GM10248 (cell line): ENCODE data around the gene PLEKHJ1.

Experiments used
- CTCF ChIA-PET: fragments of 300-600 bp; sonication (Branson Sonifier 250); formaldehyde crosslinking; extraction: SDS; loops from one replicate; lab custom pipeline; 2021; ENCODE audit warnings: antibody characterized with exemption; lab: Yijun Ruan, JAX
- POLR2A ChIA-PET: fragments of 350-650 bp; sonication (Branson Sonifier 250); formaldehyde crosslinking; extraction: SDS; loops from one replicate; lab custom pipeline; 2020; ENCODE audit warnings: antibody characterized with exemption; lab: Yijun Ruan, JAX
- DNase-seq: peaks from one replicate; pipeline ENCODE4 v3.0.0; 2012; ENCODE audit errors: extremely low spot score
- TF ChIP-seq, protein P1 (sequence below): IDR thresholded peaks from 2 replicates; pipeline ENCODE4 v1.5.1; 2012; ENCODE audit warnings: mild to moderate bottlenecking, low read depth; ENCODE audit errors: extremely low read depth, missing control alignments, control extremely low read depth

The PLEKHJ1 gene

DNA sequence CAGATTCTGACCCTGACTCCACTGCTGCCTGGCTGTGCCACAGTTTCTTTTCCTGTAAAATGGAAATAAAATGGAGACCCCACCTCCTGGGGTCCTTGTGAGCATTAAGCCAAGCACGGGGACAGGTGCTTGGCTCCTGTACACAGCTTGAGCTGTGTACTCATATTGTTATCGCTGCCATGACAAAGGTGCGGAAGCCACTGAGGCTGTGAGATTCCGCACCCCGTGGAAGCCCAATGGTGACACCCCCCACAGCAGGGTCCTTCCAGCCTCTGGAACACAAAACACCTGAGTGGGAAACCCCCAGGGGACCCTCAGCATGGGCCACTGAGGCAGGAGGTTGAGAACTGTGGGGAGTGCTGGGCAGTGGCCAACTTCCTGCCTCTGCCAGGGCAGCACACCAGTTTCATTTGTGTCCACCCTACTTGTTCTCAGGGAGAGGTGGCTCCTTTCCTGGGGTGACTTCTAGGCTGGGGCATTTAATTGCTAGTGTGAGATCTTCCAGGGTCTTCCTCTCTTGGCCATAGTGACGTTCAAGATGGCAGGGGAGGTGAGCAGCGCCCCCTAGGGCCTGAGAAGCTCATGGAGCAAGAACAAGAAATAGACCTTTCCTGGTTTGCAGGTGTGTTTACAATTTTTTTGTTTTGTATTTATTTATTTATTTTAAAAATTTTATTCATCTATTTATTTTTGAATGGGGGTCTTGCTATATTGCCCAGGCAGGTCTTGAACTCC is 25.5 kb upstream of the PLEKHJ1 start:
- ChIA-PET POLR2A (interaction anchor here (2.1 kb wide), 1 partner anchor 214 kb away, joined by 11 read pairs; the partner anchor contains the start of gene GADD45B), CTCF (interaction anchor here (0.6 to 3.5 kb wide), 14 partner anchors 11 to 412 kb away, joined by 3 to 14 read pairs (median 4); partner anchors contain the start of gene PLEKHJ1)
- TF ChIP-seq, protein P1, sequence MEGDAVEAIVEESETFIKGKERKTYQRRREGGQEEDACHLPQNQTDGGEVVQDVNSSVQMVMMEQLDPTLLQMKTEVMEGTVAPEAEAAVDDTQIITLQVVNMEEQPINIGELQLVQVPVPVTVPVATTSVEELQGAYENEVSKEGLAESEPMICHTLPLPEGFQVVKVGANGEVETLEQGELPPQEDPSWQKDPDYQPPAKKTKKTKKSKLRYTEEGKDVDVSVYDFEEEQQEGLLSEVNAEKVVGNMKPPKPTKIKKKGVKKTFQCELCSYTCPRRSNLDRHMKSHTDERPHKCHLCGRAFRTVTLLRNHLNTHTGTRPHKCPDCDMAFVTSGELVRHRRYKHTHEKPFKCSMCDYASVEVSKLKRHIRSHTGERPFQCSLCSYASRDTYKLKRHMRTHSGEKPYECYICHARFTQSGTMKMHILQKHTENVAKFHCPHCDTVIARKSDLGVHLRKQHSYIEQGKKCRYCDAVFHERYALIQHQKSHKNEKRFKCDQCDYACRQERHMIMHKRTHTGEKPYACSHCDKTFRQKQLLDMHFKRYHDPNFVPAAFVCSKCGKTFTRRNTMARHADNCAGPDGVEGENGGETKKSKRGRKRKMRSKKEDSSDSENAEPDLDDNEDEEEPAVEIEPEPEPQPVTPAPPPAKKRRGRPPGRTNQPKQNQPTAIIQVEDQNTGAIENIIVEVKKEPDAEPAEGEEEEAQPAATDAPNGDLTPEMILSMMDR = peak; percentile 53
- DNase-seq = no peak

DNA sequence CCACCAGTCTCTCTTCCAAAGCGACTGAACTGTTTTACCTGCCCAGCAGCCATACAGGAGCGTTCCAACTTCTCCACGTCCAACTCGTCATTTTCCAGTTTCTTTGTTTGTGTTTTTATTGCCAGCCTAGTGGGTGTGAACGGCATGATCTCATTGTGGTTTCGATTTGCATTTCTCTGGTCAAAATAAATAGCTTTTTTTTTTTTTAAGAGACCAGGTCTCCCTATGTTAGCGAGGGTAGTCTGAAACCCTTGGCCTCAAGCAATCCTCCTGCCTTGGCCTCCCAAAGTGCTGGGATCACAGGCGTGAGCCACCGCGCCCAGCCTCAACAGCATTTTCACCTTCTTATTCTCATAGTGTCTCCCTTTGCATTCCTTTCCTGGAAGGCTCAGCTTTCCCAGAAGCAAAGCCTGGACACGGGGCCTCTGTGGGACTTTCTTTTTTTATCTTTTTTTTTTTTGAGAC is 24.2 kb upstream of the PLEKHJ1 start:
- TF ChIP-seq, protein P1 = no peak
- CTCF ChIA-PET = interaction anchor here (1.0 to 3.5 kb wide), 7 partner anchors 12 to 104 kb away, joined by 4 to 14 read pairs (median 7); partner anchors contain the start of gene PLEKHJ1
- POLR2A ChIA-PET = interaction anchor here (0.6 to 2.1 kb wide), 4 partner anchors 10 to 581 kb away, joined by 3 to 11 read pairs (median 6); partner anchors contain the start of genes GADD45B and ZNF555
- DNase-seq = no peak

DNA sequence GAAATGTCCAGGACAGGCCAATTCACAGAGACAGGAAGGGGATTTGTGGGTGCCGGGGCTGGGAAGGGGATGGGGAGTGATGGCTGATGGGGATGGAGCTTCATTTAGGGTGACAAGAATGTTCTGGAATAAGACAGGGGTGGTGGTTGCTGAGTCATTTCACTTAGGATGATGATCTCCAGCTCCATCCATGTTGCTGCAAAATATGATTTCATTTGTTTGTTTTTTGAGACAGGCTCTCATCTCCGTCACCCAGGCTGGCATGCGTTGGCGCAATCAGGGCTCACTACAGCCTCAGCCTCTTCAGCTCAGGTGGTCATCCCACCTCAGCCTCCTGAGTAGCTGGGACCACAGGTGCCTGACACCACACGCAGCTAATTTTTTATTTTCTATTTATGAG is 23.2 kb upstream of the PLEKHJ1 start:
- TF ChIP-seq, protein P1 = no peak
- ChIA-PET POLR2A (interaction anchor here (1.6 kb wide), 1 partner anchor 13 kb away, joined by 5 read pairs; no protein-coding TSS in a partner anchor), CTCF (interaction anchor here (1.2 to 3.5 kb wide), 5 partner anchors 14 to 103 kb away, joined by 3 to 14 read pairs (median 7); partner anchors contain the start of gene PLEKHJ1)
- no peak for DNase-seq

DNA sequence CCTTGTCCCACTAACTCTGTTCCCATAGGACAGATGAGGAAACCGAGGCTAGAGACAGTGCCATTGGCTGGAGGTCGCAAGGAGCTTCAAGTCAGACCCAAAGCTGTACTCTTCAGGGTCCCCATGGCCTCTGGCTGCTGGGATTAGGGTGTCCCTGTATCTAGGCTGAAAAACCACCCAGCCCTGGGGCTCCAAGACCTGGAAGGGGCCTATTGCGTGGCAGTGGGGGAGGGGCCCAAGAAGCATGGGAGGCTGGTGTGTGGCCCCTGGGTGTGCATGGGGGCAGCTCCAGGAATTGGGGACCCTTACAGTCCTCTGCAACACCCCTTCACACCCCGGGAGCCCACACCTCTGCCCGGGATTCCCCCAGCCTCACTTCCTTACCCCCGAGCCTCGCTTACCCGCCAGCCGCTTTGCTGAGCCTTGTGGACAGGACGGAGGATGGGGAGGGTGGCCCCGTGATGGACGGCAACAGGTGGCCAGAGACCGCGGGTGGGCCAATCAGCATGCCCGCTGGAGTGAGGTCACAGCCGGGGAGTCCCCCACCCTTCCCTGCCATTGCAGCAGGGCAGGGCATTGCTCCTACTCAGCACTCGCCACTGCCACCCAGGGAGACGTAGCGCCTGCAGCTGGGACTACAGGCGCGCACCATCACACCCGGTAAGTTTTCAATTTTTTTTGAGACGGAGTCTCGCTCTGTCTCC is 20.0 kb upstream of the PLEKHJ1 start, which contains the start of gene JSRP1:
Gene JSRP1 (minus strand): TSS at position 436 of the 704 bp plus-strand sequence. CDS start 1,103 bp downstream, outside the sequence.
- ChIA-PET CTCF (interaction anchor here (0.6 kb wide), 1 partner anchor 20 kb away, joined by 3 read pairs; the partner anchor contains the start of gene PLEKHJ1), POLR2A (interaction anchor here (0.9 kb wide), 1 partner anchor 14 kb away, joined by 3 read pairs; no protein-coding TSS in a partner anchor)
- DNase-seq = no peak
- TF ChIP-seq, protein P1 = no peak

DNA sequence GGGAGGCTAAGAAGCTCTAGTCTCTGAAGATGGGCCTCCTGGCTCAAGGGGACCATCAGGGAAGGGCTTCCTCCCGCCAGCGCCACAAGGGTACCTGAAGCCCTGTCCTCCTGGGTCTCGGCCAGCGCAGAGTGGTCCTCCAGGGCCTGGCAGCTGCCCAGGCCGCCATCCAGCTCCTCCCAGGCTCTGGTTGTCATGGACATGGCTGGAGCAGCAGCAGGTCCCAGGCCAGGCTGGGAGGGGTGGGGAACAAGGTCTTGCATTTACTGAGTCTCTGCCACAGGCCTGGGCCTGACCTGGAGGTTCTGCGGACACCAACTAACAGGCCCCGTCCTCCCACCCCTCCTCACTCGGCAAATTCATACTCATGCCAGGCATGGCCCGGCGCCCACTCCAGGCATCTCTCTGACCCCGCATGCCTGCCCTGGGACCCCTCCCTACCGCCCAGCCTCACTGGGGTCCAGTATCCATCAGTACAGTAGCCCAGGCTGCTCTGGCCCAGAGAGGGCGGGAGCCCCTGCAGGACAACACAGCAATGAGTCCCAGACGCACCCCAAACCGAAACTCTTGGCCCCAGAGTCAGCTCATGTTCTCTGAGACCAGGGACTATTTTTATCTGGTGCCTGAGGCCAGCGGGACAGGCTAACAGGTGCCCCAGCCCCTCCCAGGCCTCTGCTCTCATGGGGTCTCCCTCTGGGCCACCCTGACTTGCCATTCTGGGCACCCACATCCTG is 19.1 kb upstream of the PLEKHJ1 start:
- ChIA-PET POLR2A (no interaction called here), CTCF (interaction anchor here (1.4 kb wide), 1 partner anchor 18 kb away, joined by 4 read pairs; no protein-coding TSS in a partner anchor)
- TF ChIP-seq, protein P1 = no peak
- no peak for DNase-seq
